ENCODE data around the gene STK16. TPM values are rescaled to one million over a fixed set of nuclear protein-coding genes. Genes with fewer than 3 reads are reported as not detected.
A peak's percentile ranks its signal among the peaks of the same experiment; 100 is the strongest.

STK16 gene
- total and polyA plus RNA-seq, 2 of the 13 experiments (the other 11 are each of a cell fraction or from before 2014, with no cell fraction given): 28.0 to 50.9 TPM

DNA sequence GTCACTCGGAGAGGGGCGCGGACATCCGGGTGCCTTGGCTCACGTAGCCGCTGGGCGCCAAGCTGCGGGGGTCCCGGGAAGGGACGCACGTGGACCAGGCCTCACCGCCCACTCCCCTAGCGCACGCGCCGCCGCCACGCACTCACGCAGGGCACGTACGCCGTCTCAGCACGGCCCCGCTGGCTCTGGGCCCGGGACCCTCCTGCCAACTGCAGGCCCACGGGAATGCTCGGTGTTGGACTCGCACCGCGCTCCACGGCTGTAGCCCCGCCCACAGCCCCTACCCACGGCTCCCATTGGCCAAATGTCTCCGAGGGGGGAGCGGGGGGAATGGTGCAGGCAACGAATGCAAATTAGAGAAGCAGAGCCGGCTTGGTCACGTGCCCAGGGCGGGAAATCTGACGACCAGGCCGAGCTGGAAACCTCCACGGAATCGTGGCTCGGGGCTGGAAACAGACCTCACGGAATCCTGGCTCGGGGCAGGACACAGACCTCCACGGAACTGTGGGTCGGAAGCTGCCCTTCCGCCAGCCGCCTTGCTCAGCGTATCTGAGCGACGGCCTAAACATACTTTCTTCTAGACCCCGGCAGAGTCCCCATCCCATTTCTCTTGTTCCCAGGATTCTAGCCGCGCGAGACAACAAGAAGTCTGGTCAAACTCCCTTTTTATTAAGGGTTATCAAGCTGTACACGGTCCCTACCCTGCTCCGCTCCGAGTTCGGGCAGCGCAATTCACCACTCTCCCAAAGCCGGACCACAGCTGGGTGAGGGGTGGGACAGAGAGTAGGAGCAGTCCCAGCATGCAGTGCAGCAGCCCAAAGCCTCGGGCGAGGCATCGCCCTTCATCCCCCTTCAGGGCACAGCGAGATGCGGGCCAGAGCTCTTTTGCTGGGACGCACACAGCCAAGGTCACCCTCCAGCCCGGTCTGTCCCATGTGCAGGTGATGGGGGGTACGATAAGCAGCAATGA, 26.3 kb upstream of the STK16 start, which contains the start of gene ABCB6 (continued):
- TF ChIP-seq, protein P1, sequence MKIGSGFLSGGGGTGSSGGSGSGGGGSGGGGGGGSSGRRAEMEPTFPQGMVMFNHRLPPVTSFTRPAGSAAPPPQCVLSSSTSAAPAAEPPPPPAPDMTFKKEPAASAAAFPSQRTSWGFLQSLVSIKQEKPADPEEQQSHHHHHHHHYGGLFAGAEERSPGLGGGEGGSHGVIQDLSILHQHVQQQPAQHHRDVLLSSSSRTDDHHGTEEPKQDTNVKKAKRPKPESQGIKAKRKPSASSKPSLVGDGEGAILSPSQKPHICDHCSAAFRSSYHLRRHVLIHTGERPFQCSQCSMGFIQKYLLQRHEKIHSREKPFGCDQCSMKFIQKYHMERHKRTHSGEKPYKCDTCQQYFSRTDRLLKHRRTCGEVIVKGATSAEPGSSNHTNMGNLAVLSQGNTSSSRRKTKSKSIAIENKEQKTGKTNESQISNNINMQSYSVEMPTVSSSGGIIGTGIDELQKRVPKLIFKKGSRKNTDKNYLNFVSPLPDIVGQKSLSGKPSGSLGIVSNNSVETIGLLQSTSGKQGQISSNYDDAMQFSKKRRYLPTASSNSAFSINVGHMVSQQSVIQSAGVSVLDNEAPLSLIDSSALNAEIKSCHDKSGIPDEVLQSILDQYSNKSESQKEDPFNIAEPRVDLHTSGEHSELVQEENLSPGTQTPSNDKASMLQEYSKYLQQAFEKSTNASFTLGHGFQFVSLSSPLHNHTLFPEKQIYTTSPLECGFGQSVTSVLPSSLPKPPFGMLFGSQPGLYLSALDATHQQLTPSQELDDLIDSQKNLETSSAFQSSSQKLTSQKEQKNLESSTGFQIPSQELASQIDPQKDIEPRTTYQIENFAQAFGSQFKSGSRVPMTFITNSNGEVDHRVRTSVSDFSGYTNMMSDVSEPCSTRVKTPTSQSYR (CRISPR knock-in tag; IDR thresholded peaks at IDR 0.05; ENCODE audit: borderline replicate concordance): peak; percentile 29; the same call in 1 of the 2 replicates
- TF ChIP-seq ZNF790 (CRISPR knock-in tag; IDR thresholded peaks at IDR 0.05; ENCODE audit: borderline replicate concordance) (peak; percentile 96; the same call in 1 of the 2 replicates), PHF21A (CRISPR knock-in tag; IDR thresholded peaks at IDR 0.05) (peak; percentile 69; the same call in 1 of the 2 replicates), ZNF850 (CRISPR knock-in tag; conservative IDR thresholded peaks at IDR 0.05) (no peak), ZNF562 (CRISPR knock-in tag; IDR thresholded peaks at IDR 0.05; ENCODE audit: borderline replicate concordance) (no peak), BORCS8-MEF2B (CRISPR knock-in tag; IDR thresholded peaks at IDR 0.05) (peak; percentile 99), ELF4 (CRISPR knock-in tag; IDR thresholded peaks at IDR 0.05; ENCODE audit: borderline replicate concordance) (no peak), BRCA1 (CRISPR knock-in tag; IDR thresholded peaks at IDR 0.05) (peak; percentile 92)
- TF ChIP-seq, protein P2, sequence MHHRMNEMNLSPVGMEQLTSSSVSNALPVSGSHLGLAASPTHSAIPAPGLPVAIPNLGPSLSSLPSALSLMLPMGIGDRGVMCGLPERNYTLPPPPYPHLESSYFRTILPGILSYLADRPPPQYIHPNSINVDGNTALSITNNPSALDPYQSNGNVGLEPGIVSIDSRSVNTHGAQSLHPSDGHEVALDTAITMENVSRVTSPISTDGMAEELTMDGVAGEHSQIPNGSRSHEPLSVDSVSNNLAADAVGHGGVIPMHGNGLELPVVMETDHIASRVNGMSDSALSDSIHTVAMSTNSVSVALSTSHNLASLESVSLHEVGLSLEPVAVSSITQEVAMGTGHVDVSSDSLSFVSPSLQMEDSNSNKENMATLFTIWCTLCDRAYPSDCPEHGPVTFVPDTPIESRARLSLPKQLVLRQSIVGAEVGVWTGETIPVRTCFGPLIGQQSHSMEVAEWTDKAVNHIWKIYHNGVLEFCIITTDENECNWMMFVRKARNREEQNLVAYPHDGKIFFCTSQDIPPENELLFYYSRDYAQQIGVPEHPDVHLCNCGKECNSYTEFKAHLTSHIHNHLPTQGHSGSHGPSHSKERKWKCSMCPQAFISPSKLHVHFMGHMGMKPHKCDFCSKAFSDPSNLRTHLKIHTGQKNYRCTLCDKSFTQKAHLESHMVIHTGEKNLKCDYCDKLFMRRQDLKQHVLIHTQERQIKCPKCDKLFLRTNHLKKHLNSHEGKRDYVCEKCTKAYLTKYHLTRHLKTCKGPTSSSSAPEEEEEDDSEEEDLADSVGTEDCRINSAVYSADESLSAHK (CRISPR knock-in tag; IDR thresholded peaks at IDR 0.05; ENCODE audit: borderline replicate concordance): 0 out of 2 replicates have a peak, but pooled peaks have one; percentile 48
- TF ChIP-seq, protein P3, sequence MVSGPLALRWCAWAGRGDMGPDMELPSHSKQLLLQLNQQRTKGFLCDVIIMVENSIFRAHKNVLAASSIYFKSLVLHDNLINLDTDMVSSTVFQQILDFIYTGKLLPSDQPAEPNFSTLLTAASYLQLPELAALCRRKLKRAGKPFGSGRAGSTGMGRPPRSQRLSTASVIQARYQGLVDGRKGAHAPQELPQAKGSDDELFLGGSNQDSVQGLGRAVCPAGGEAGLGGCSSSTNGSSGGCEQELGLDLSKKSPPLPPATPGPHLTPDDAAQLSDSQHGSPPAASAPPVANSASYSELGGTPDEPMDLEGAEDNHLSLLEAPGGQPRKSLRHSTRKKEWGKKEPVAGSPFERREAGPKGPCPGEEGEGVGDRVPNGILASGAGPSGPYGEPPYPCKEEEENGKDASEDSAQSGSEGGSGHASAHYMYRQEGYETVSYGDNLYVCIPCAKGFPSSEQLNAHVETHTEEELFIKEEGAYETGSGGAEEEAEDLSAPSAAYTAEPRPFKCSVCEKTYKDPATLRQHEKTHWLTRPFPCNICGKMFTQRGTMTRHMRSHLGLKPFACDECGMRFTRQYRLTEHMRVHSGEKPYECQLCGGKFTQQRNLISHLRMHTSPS (CRISPR knock-in tag; IDR thresholded peaks at IDR 0.05; ENCODE audit: low read depth): peak; percentile 34
- TF ChIP-seq, protein P4, sequence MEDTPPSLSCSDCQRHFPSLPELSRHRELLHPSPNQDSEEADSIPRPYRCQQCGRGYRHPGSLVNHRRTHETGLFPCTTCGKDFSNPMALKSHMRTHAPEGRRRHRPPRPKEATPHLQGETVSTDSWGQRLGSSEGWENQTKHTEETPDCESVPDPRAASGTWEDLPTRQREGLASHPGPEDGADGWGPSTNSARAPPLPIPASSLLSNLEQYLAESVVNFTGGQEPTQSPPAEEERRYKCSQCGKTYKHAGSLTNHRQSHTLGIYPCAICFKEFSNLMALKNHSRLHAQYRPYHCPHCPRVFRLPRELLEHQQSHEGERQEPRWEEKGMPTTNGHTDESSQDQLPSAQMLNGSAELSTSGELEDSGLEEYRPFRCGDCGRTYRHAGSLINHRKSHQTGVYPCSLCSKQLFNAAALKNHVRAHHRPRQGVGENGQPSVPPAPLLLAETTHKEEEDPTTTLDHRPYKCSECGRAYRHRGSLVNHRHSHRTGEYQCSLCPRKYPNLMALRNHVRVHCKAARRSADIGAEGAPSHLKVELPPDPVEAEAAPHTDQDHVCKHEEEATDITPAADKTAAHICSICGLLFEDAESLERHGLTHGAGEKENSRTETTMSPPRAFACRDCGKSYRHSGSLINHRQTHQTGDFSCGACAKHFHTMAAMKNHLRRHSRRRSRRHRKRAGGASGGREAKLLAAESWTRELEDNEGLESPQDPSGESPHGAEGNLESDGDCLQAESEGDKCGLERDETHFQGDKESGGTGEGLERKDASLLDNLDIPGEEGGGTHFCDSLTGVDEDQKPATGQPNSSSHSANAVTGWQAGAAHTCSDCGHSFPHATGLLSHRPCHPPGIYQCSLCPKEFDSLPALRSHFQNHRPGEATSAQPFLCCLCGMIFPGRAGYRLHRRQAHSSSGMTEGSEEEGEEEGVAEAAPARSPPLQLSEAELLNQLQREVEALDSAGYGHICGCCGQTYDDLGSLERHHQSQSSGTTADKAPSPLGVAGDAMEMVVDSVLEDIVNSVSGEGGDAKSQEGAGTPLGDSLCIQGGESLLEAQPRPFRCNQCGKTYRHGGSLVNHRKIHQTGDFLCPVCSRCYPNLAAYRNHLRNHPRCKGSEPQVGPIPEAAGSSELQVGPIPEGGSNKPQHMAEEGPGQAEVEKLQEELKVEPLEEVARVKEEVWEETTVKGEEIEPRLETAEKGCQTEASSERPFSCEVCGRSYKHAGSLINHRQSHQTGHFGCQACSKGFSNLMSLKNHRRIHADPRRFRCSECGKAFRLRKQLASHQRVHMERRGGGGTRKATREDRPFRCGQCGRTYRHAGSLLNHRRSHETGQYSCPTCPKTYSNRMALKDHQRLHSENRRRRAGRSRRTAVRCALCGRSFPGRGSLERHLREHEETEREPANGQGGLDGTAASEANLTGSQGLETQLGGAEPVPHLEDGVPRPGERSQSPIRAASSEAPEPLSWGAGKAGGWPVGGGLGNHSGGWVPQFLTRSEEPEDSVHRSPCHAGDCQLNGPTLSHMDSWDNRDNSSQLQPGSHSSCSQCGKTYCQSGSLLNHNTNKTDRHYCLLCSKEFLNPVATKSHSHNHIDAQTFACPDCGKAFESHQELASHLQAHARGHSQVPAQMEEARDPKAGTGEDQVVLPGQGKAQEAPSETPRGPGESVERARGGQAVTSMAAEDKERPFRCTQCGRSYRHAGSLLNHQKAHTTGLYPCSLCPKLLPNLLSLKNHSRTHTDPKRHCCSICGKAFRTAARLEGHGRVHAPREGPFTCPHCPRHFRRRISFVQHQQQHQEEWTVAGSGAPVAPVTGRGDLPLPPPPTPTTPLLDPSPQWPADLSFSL (CRISPR knock-in tag; IDR thresholded peaks at IDR 0.05): no peak
- TF ChIP-seq, protein P5, sequence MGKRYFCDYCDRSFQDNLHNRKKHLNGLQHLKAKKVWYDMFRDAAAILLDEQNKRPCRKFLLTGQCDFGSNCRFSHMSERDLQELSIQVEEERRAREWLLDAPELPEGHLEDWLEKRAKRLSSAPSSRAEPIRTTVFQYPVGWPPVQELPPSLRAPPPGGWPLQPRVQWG (CRISPR knock-in tag; IDR thresholded peaks at IDR 0.05; ENCODE audit: borderline replicate concordance, low read depth): no peak
